Right lobe of liver (tissue), 6 donors: Measurements from ENCODE around the gene TPST2. TPM values are rescaled to one million over a fixed set of nuclear protein-coding genes. Genes with fewer than 3 reads are reported as not detected.

Experiments
- ATAC-seq, 4 donors: fragments of 200-7000 bp; cut with Tn5 transposase; one replicate each; pipeline ENCODE4 v1.9.1; 2020; ENCODE audit warnings: mild to moderate bottlenecking in 4 of 4, moderate library complexity in 4 of 4
- DNase-seq, 3 donors: peaks; one replicate each; pipeline ENCODE4 v3.0.0-alpha.2; 2020
- H3K27ac ChIP-seq, 3 donors: fragments of 200-600 bp; one replicate each; pipeline ENCODE4 v1.8.0; 2022
- H3K27me3 ChIP-seq, 2 donors: fragments of 200-600 bp; one replicate each; pipeline ENCODE4 v1.8.0; 2022
- H3K36me3 ChIP-seq, 4 donors: fragments of 200-600 bp; sonication (generic) in 1 of 4; one replicate each; pipeline versions ENCODE4 v1.5.1 to v1.8.0; 2017 to 2022; ENCODE audit warnings: control low read depth in 1 of 4
- H3K4me1 ChIP-seq, 4 donors: fragments of 200-600 bp; sonication (generic) in 1 of 4; one replicate each; pipeline versions ENCODE4 v1.5.1 to v1.8.0; 2017 to 2022; ENCODE audit warnings: control low read depth in 1 of 4
- H3K4me3 ChIP-seq, 3 donors: fragments of 200-600 bp; one replicate each; pipeline ENCODE4 v1.8.0; 2022
- H3K9me3 ChIP-seq, 4 donors: fragments of 200-600 bp; sonication (generic) in 1 of 4; one replicate each; pipeline versions ENCODE4 v1.5.1 to v1.8.0; 2017 to 2022; ENCODE audit warnings: control low read depth in 1 of 4
- POLR2A ChIP-seq: fragments of 450-650 bp; IDR thresholded peaks from one replicate; pipeline ENCODE4 v1.6.1; 2017; ENCODE audit warnings: antibody characterized with exemption, mild to moderate bottlenecking
- WGBS: methylation state at CpG from one replicate; pipeline ENCODE4 v1.1.6; 2018; ENCODE audit warnings: low coverage, low lambda C conversion rate; ENCODE audit not compliant: insufficient coverage; ENCODE audit errors: missing lambda C conversion rate; 5-methylcytosine and 5-hydroxymethylcytosine counted together
- intact Hi-C, 2 donors: fragments of 100-400 bp; cut with DNase I; formaldehyde crosslinking; loops; one replicate each; pipeline versions ENCODE4 v1.11.2 to v1.14.1; 2022
- total RNA-seq, 6 experiments: library from RNA; depleted of rRNA in 2 of 6; stranded (reverse); fragments of >200 nt in 2 of 6; fragmentation: NEBNext Ultra II Directional in 3 of 6; extraction: Animal tissue kit (Norgen Biotek cat#: 25700) in 3 of 6; gene quantifications; one replicate each; pipeline versions ENCODE4 v1.1.0 to v1.2.4, GENCODE V29; 2016 to 2023
- TF ChIP-seq, protein P1 (sequence below), 4 donors: fragments of 200-600 bp in 3 of 4; fragments of 450-650 bp in 1 of 4; IDR thresholded peaks; one replicate each; pipeline versions ENCODE4 v1.5.1 to v1.8.0; 2016 to 2022; ENCODE audit warnings: antibody characterized with exemption in 4 of 4, mild to moderate bottlenecking in 2 of 4
- donor health status: DM: no; HTN: yes; CAD: no.
- donor health status: DM: no; HTN: no; CAD: no.
- donor health status: DM: no; HTN: no; CAD: no.
- donor health status: DM: no; HTN: yes; CAD: no.
- donor health status: DM: no; HTN: yes; CAD: no.

TPST2 gene
- total RNA-seq, 6 experiments from 2014 or later: 53.2 to 117 (median 66.9) TPM

DNA sequence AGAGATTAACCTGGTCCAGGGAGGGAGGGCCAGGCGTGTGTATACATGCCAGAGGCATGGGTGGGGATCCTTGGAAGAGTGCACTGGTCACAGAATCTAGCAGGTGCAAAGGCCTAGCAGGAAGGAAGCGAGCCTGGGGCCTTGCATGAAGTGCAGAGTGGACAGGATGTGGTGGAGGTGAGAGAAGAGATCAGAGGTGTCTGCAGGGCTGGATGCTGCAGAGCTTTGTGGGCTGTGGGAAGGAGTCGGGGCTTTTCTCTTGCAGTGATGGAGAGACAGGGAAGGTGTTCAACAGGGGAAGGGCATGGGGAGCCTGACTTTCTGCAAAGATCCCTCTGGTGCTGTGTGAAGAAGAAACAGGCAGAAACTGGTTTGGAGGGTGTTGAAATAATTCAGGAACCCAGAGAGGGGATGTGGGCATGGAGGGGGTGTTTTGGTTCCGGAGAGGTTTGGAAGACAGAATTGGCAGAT, 2.5 kb upstream of the TPST2 start:
- ATAC-seq: no peak
- 53% methylated on average over 3 of the region's 4 CpGs for WGBS
- peaks cover 0 to 21% (median under 1%) of the 10 kb centered on the region in 4 donors for H3K4me1 ChIP-seq
- no peak for TF ChIP-seq POLR2A
- TF ChIP-seq, protein P1, sequence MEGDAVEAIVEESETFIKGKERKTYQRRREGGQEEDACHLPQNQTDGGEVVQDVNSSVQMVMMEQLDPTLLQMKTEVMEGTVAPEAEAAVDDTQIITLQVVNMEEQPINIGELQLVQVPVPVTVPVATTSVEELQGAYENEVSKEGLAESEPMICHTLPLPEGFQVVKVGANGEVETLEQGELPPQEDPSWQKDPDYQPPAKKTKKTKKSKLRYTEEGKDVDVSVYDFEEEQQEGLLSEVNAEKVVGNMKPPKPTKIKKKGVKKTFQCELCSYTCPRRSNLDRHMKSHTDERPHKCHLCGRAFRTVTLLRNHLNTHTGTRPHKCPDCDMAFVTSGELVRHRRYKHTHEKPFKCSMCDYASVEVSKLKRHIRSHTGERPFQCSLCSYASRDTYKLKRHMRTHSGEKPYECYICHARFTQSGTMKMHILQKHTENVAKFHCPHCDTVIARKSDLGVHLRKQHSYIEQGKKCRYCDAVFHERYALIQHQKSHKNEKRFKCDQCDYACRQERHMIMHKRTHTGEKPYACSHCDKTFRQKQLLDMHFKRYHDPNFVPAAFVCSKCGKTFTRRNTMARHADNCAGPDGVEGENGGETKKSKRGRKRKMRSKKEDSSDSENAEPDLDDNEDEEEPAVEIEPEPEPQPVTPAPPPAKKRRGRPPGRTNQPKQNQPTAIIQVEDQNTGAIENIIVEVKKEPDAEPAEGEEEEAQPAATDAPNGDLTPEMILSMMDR (IDR thresholded peaks at IDR 0.05): no peak
- H3K4me3 ChIP-seq: no peak overlapping the region
- no peaks in the 10 kb centered on the region for H3K9me3 ChIP-seq
- intact Hi-C loops: no loop called here
- no peak for DNase-seq
- H3K36me3 ChIP-seq: no peaks in the 10 kb centered on the region
- H3K27ac ChIP-seq: no peak overlapping the region
- no peaks in the 10 kb centered on the region for H3K27me3 ChIP-seq

DNA sequence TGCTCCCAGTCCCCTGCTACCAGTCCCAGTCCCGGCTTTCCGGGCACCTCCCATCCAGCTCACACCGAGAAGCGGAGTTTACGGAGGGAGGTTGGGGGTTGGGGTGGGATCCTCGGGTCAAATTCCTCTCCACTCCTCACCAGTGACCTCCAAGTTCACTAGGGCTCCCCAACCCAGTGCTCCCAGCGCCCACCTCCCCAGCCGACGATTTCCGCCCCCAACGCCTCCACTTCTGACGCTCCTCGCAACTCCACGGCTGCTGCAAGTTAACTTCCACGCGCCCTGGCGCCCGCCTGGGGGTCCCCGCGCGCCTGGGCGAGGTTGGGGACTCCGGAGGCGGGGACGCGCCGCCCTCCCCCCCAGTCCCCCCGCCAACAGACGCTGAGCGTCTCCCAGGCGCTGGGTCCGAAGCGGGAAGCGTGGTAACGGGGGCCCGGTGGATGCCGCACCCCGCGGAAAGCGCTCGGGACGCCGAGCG, 526 bp downstream of the TPST2 start:
- H3K4me1 ChIP-seq: peaks cover 0 to 47% (median 16%) of the 10 kb centered on the region in 4 donors
- H3K27me3 ChIP-seq: no peaks in the 10 kb centered on the region
- H3K36me3 ChIP-seq: no peaks in the 10 kb centered on the region
- H3K9me3 ChIP-seq: no peaks in the 10 kb centered on the region
- H3K27ac ChIP-seq: peak overlapping the region; percentile 88 to 95 (median 91)
- peak overlapping the region; percentile 82 to 91 (median 91) for H3K4me3 ChIP-seq
- DNase-seq (peak; percentile 77 to 90 (median 90)), ATAC-seq (peak; percentile 63 to 79 (median 72))
- WGBS: 0% methylated on average over 10 of the region's 44 CpGs
- intact Hi-C loops: no loop called here
- TF ChIP-seq, protein P1 (IDR thresholded peaks at IDR 0.05): no peak
- TF ChIP-seq POLR2A: no peak

DNA sequence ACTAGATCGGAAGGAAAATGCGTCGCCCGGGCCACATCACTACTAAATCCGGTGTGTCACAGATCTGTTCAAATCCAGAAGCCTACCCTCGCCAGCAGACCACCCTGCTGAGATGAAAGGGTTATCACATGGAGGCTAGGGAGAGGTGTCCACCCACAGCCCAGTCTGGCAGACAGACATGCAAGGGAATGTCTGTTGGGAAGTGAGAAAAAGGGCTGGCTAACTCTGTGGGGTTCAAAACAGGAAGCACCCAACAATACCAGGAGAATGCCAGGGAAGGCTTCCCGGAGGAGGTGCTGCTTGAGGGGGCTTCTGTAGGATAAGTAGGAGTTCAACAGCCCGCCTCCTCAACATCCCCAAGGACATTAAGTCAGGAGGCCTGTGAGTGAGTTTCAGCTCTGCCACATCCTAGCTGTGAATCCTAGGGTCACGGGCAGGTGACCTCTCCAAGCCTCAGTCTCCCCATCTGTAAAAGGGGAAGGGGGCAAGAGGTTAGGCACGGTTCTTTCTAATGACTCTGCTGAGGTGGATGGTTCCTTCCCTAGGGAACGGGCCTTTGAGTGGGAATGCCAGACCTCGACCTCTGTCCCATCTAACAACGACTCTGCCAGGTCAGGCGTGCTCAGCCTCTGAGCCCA, 1.1 kb downstream of the TPST2 start:
- TF ChIP-seq POLR2A: peak; percentile 48
- TF ChIP-seq, protein P1 (IDR thresholded peaks at IDR 0.05): no peak
- Histone ChIP-seq H3K27ac (peak overlapping the region; percentile 88 to 95 (median 91)), H3K27me3 (no peaks in the 10 kb centered on the region), H3K36me3 (no peaks in the 10 kb centered on the region), H3K9me3 (no peaks in the 10 kb centered on the region), H3K4me3 (peak overlapping the region; percentile 82 to 91 (median 91)), H3K4me1 (peaks cover 0 to 48% (median 16%) of the 10 kb centered on the region in 4 donors)
- ATAC-seq (no peak), DNase-seq (no peak)
- intact Hi-C loops: no loop called here
- 38% methylated on average over 9 of the region's 14 CpGs for WGBS

DNA sequence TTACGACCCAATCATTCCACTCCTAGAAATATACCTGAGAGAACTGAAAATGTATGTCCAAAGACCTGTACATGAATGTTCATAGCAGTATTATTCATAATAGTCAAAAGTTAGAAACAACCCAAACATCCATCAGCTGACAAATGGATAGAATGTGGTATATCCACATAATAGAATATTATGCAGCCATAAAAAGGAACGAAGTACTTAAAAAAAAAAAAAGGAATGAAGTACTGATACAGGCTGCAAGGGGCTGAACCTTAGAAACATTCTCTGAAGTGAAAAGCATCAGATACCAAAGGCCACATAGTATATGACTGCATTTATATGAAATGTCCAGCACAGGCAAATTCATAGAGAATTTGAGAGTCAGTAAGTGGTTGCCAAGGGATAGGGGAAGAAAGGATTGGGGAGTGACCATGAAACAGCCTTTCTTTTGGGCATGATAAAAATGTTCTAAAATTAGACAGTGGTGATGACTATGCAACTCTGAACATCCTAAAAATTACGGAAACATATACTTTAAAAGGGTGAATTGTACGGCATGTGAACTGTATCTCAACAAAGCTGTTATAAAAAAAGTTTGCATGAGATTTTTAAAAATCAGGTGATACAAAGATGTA, 1.8 kb downstream of the TPST2 start:
- intact Hi-C loops: no loop called here

More for the DNA sequence above, 1.8 kb downstream of the TPST2 start:
- WGBS: 69% methylated on average over 3 of the region's 4 CpGs
- Histone ChIP-seq H3K4me3 (peak overlapping the region; percentile 11 to 91 (median 91)), H3K27me3 (no peaks in the 10 kb centered on the region), H3K27ac (peak overlapping the region; percentile 88 to 95 (median 91)), H3K36me3 (no peaks in the 10 kb centered on the region), H3K4me1 (peaks cover 0 to 48% (median 16%) of the 10 kb centered on the region in 4 donors), H3K9me3 (no peaks in the 10 kb centered on the region)
- DNase-seq: no peak
- ATAC-seq: no peak
- TF ChIP-seq, protein P1 (IDR thresholded peaks at IDR 0.05): no peak
- TF ChIP-seq POLR2A: no peak
